ENCODE data around the gene ODF2L. TPM values are rescaled to one million over a fixed set of nuclear protein-coding genes. Genes with fewer than 3 reads are reported as not detected.
"Not testable (repeated sequence)": the region's sequence is repeated elsewhere in the genome, so short reads cannot be mapped to it uniquely, and the experiment has no call there.

The ODF2L gene
- total and polyA plus RNA-seq, 2 experiments from 2014 or later = 33.0 to 50.0 TPM

- peaks cover 5% of the 10 kb centered on the region; the same call in 1 of the 2 replicates for H3K36me3 ChIP-seq (ENCODE audit: low read depth)
- H3K4me1 ChIP-seq (ENCODE audit: insufficient read depth) = no peaks in the 10 kb centered on the region
- no peak overlapping the region for H3K4me2 ChIP-seq (ENCODE audit: unreplicated experiment)
- no peaks in the 10 kb centered on the region for H4K20me1 ChIP-seq (ENCODE audit: insufficient read depth)
- H3K9me2 ChIP-seq (ENCODE audit: insufficient read depth) = no peaks in the 10 kb centered on the region
- in situ Hi-C loops (cut with MboI) = no loop called here
- WGBS, 2 experiments (ENCODE audit: low coverage in 1 of 2, low lambda C conversion rate in 2 of 2, missing lambda C conversion rate in 2 of 2) = 94 to 99% methylated on average over 4 of the region's 4 CpGs
- H3K27ac ChIP-seq = no peak overlapping the region
- H3K27me3 ChIP-seq (replicated peaks; ENCODE audit: insufficient read depth) = no peaks in the 10 kb centered on the region
- H3K79me2 ChIP-seq (ENCODE audit: insufficient read depth) = no peaks in the 10 kb centered on the region
- no peak overlapping the region for H2AFZ ChIP-seq
- TF ChIP-seq EZH2phosphoT487 (IDR thresholded peaks at IDR 0.05; ENCODE audit: insufficient read depth, low read depth) = no peak
- no peak for TF ChIP-seq EZH2 (IDR thresholded peaks at IDR 0.05; ENCODE audit: insufficient read depth, poor library complexity, severe bottlenecking)
- H3F3A ChIP-seq (ENCODE audit: insufficient read depth) = no peaks in the 10 kb centered on the region
- no peak for DNase-seq
- H3K4me3 ChIP-seq = no peak overlapping the region
- no peaks in the 10 kb centered on the region for H3K9me3 ChIP-seq (ENCODE audit: low read depth)
- H3K9ac ChIP-seq = no peak overlapping the region
These were observed 33.3 kb downstream of the ODF2L start for GRCh38 chr1:86362807-86363206.

GRCh38 chr1:86357796-86358195 is 38.3 kb downstream of the ODF2L start:
- no peaks in the 10 kb centered on the region for H3K9me2 ChIP-seq (ENCODE audit: insufficient read depth)
- WGBS, 2 experiments (ENCODE audit: low coverage in 1 of 2, low lambda C conversion rate in 2 of 2, missing lambda C conversion rate in 2 of 2) = 84 to 92% methylated on average over 5 of the region's 5 CpGs
- peaks cover 32% of the 10 kb centered on the region for H3K36me3 ChIP-seq (ENCODE audit: low read depth)
- H3K4me1 ChIP-seq (ENCODE audit: insufficient read depth) = peaks cover 3% of the 10 kb centered on the region; the same call in 1 of the 2 replicates
- 0 out of 2 replicates have a peak, but pooled peaks cover 8% of the 10 kb centered on the region for H3F3A ChIP-seq (ENCODE audit: insufficient read depth)
- no peak overlapping the region for H3K27ac ChIP-seq
- no peak overlapping the region for H3K4me2 ChIP-seq (ENCODE audit: unreplicated experiment)
- H3K9ac ChIP-seq = no peak overlapping the region
- H3K4me3 ChIP-seq = no peak overlapping the region
- H2AFZ ChIP-seq = no peak overlapping the region
- no peaks in the 10 kb centered on the region for H3K9me3 ChIP-seq (ENCODE audit: low read depth)
- DNase-seq = no peak
- no peaks in the 10 kb centered on the region for H3K27me3 ChIP-seq (replicated peaks; ENCODE audit: insufficient read depth)
- TF ChIP-seq EZH2phosphoT487 (IDR thresholded peaks at IDR 0.05; ENCODE audit: insufficient read depth, low read depth) = no peak
- TF ChIP-seq EZH2 (IDR thresholded peaks at IDR 0.05; ENCODE audit: insufficient read depth, poor library complexity, severe bottlenecking) = no peak
- H3K79me2 ChIP-seq (ENCODE audit: insufficient read depth) = no peaks in the 10 kb centered on the region
- H4K20me1 ChIP-seq (ENCODE audit: insufficient read depth) = no peaks in the 10 kb centered on the region
- in situ Hi-C loops (cut with MboI) = no loop called here

- peak; percentile 17 for DNase-seq
- Histone ChIP-seq H3K36me3 (ENCODE audit: low read depth) (peaks cover 34% of the 10 kb centered on the region), H3K9me3 (ENCODE audit: low read depth) (no peaks in the 10 kb centered on the region)
These were observed 39.9 kb downstream of the ODF2L start for GRCh38 chr1:86356247-86356646.

GRCh38 chr1:86352086-86352485 is 44.0 kb downstream of the ODF2L start:
- Histone ChIP-seq H3K9ac (no peak overlapping the region), H3K79me2 (ENCODE audit: insufficient read depth) (no peaks in the 10 kb centered on the region), H3K9me3 (ENCODE audit: low read depth) (no peaks in the 10 kb centered on the region), H4K20me1 (ENCODE audit: insufficient read depth) (no peaks in the 10 kb centered on the region), H3K9me2 (ENCODE audit: insufficient read depth) (no peaks in the 10 kb centered on the region), H2AFZ (no peak overlapping the region), H3K27me3 (replicated peaks; ENCODE audit: insufficient read depth) (no peaks in the 10 kb centered on the region), H3F3A (ENCODE audit: insufficient read depth) (0 out of 2 replicates have a peak, but pooled peaks cover 9% of the 10 kb centered on the region), H3K4me2 (ENCODE audit: unreplicated experiment) (no peak overlapping the region), H3K4me1 (ENCODE audit: insufficient read depth) (peaks cover 16% of the 10 kb centered on the region), H3K27ac (no peak overlapping the region), H3K36me3 (ENCODE audit: low read depth) (peaks cover 37% of the 10 kb centered on the region), H3K4me3 (no peak overlapping the region)
- WGBS, 2 experiments (ENCODE audit: low coverage in 1 of 2, low lambda C conversion rate in 2 of 2, missing lambda C conversion rate in 2 of 2) = 67% methylated on average over 1 of the region's 1 CpG
- peak; percentile 58 for DNase-seq
- in situ Hi-C loops (cut with MboI) = no loop called here
- TF ChIP-seq EZH2 (IDR thresholded peaks at IDR 0.05; ENCODE audit: insufficient read depth, poor library complexity, severe bottlenecking) = no peak
- no peak for TF ChIP-seq EZH2phosphoT487 (IDR thresholded peaks at IDR 0.05; ENCODE audit: insufficient read depth, low read depth)

More at GRCh38 chr1:86356247-86356646, 39.9 kb downstream of the ODF2L start:
- TF ChIP-seq EZH2phosphoT487 (IDR thresholded peaks at IDR 0.05; ENCODE audit: insufficient read depth, low read depth) (no peak), EZH2 (IDR thresholded peaks at IDR 0.05; ENCODE audit: insufficient read depth, poor library complexity, severe bottlenecking) (no peak)
- in situ Hi-C loops (cut with MboI) = no loop called here
- Histone ChIP-seq H3K4me2 (ENCODE audit: unreplicated experiment) (no peak overlapping the region), H3F3A (ENCODE audit: insufficient read depth) (0 out of 2 replicates have a peak, but pooled peaks cover 9% of the 10 kb centered on the region), H3K27ac (no peak overlapping the region), H3K4me1 (ENCODE audit: insufficient read depth) (peaks cover 16% of the 10 kb centered on the region), H3K27me3 (replicated peaks; ENCODE audit: insufficient read depth) (no peaks in the 10 kb centered on the region), H3K9me2 (ENCODE audit: insufficient read depth) (no peaks in the 10 kb centered on the region), H2AFZ (no peak overlapping the region), H3K79me2 (ENCODE audit: insufficient read depth) (no peaks in the 10 kb centered on the region), H4K20me1 (ENCODE audit: insufficient read depth) (no peaks in the 10 kb centered on the region), H3K4me3 (no peak overlapping the region), H3K9ac (no peak overlapping the region)
- WGBS, 2 experiments (ENCODE audit: low coverage in 1 of 2, low lambda C conversion rate in 2 of 2, missing lambda C conversion rate in 2 of 2) = 91 to 92% methylated on average over 10 of the region's 10 CpGs

- H3K9me2 ChIP-seq (ENCODE audit: insufficient read depth); H3K27me3 ChIP-seq (replicated peaks; ENCODE audit: insufficient read depth); H3F3A ChIP-seq (ENCODE audit: insufficient read depth); H4K20me1 ChIP-seq (ENCODE audit: insufficient read depth); DNase-seq; H3K27ac ChIP-seq; H3K79me2 ChIP-seq (ENCODE audit: insufficient read depth); H2AFZ ChIP-seq; H3K4me3 ChIP-seq; H3K4me2 ChIP-seq (ENCODE audit: unreplicated experiment); H3K9ac ChIP-seq; in situ Hi-C loops (cut with MboI); H3K9me3 ChIP-seq (ENCODE audit: low read depth): not testable (repeated sequence)
- Histone ChIP-seq H3K36me3 (ENCODE audit: low read depth) (peaks cover 30% of the 10 kb centered on the region), H3K4me1 (ENCODE audit: insufficient read depth) (peaks cover 16% of the 10 kb centered on the region)
- 100% methylated on average over 3 of the region's 3 CpGs for WGBS, 2 experiments (ENCODE audit: low coverage in 1 of 2, low lambda C conversion rate in 2 of 2, missing lambda C conversion rate in 2 of 2)
These were observed 45.9 kb downstream of the ODF2L start for GRCh38 chr1:86350230-86350629.

All from GM23248 (cell line).